Epithelial cell of esophagus (primary cell): ENCODE results near the gene AIRE.

Experiments used
- DNase-seq: peaks from one replicate; pipeline ENCODE4 v3.0.0; 2010; ENCODE audit warnings: low read depth
- H3K4me3 ChIP-seq: 2 replicates; pipeline ENCODE4 v1.5.1; 2011; ENCODE audit warnings: mild to moderate bottlenecking, low read length, control low read depth
- TF ChIP-seq, protein P1 (sequence below): IDR thresholded peaks from 2 replicates; pipeline ENCODE4 v1.5.1; 2011; ENCODE audit warnings: low read depth, mild to moderate bottlenecking, low read length, control low read depth, inconsistent platforms; ENCODE audit not compliant: insufficient read depth; ENCODE audit errors: missing control alignments

AIRE gene

DNA sequence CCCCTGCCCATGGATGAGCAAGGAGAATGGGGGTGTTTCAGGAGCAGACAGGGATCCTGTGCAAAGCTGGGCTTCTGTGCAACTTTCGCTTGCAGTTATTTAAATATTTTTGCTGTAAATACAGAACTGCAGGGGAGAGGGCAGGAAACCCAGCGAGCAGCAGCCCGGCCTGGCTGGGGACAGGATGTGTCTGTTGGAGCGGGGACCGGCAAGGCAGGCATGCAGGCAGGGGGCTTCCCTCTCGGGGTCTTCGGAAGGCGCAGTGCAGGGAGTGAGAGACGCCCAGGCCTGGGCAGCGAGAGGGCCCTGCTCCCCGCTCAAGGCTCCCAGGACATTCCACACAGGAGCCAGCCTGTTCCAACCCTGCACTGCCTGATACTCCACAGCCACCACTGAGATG lies 1.7 kb upstream of the AIRE start:
- TF ChIP-seq, protein P1, sequence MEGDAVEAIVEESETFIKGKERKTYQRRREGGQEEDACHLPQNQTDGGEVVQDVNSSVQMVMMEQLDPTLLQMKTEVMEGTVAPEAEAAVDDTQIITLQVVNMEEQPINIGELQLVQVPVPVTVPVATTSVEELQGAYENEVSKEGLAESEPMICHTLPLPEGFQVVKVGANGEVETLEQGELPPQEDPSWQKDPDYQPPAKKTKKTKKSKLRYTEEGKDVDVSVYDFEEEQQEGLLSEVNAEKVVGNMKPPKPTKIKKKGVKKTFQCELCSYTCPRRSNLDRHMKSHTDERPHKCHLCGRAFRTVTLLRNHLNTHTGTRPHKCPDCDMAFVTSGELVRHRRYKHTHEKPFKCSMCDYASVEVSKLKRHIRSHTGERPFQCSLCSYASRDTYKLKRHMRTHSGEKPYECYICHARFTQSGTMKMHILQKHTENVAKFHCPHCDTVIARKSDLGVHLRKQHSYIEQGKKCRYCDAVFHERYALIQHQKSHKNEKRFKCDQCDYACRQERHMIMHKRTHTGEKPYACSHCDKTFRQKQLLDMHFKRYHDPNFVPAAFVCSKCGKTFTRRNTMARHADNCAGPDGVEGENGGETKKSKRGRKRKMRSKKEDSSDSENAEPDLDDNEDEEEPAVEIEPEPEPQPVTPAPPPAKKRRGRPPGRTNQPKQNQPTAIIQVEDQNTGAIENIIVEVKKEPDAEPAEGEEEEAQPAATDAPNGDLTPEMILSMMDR, result no peak

DNA sequence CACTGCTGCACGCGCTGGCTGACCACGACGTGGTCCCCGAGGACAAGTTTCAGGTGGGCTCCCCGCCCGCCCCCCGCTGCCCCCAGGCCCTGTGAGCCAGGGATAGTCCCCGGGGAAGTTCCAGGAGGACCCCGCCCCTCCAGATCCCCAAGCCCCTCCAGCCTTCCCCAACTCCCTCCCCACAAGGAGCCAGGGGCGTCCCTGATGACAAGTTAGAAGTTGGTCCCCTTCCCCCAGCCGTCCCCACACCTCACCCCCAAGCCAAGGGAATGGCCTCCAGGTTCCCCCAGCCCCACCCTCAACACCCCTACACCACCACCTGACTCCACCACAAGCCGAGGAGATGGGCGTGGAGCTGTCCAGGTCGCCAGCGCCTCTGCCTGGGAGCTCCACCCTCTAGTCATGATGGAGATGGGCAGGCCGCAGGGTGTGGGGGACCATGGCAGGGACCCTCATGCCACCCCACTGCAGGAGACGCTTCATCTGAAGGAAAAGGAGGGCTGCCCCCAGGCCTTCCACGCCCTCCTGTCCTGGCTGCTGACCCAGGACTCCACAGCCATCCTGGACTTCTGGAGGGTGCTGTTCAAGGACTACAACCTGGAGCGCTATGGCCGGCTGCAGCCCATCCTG lies 525 bp downstream of the AIRE start:
- H3K4me3 ChIP-seq, result no peak overlapping the region
- TF ChIP-seq, protein P1, result no peak
- no peak for DNase-seq

More for the DNA sequence above, 1.7 kb upstream of the AIRE start:
- H3K4me3 ChIP-seq, result no peak overlapping the region
- DNase-seq, result no peak

GRCh38 chr21:44286716-44287632 lies 1.3 kb downstream of the AIRE start:
- no peak overlapping the region for H3K4me3 ChIP-seq
- TF ChIP-seq, protein P1, result no peak
- no peak for DNase-seq

GRCh38 chr21:44288251-44289110 lies 2.8 kb downstream of the AIRE start:
- no peak for DNase-seq
- no peak overlapping the region for H3K4me3 ChIP-seq
- TF ChIP-seq, protein P1, result no peak

GRCh38 chr21:44289381-44290010 lies 3.8 kb downstream of the AIRE start:
- H3K4me3 ChIP-seq, result no peak overlapping the region
- DNase-seq, result no peak
- TF ChIP-seq, protein P1, result no peak

DNA sequence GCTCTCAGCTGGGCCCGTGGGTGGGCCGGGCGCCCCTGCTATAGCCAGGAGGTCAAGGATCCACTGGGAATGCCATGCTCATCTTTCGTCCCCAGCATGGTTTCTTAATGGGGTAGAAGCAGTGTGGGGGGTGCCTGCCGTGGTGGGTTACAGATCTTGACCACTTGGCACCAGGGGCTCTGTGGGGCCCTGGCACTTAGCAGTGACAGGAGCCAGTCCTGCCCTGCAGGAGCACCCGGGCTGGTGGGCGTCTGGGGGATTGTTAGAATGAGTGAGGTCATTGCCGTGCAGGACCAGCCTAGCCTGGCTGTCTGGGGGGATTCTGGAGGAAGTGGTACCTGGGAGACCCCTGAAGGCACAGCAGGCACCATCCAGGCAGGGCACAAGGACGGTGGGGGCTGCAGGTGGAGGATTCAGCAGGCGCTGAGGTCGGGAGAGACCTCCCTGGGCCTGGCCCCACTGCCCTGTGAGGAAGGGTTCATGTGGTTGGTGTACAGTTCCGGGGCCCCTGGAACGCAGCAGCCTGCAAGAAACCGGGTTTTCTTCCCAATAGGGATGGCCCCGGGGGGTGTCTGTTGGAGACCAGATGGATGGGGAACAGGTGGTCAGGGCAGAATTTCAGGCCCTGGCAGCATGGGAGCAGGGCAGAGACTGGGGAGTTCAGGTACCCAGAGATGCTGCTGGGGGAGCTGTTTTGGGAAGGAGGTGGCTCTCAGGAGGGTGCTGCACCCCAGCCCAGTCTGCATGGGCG lies 4.8 kb downstream of the AIRE start:
- DNase-seq, result no peak
- TF ChIP-seq, protein P1, result no peak
- no peak overlapping the region for H3K4me3 ChIP-seq
